Heart right ventricle (tissue), 16 donors: ENCODE results near the gene FRY. TPM values are rescaled to one million over a fixed set of nuclear protein-coding genes. Genes with fewer than 3 reads are reported as not detected.

Experiments used
- ATAC-seq, 8 donors: fragments of 200-7000 bp; cut with Tn5 transposase; one replicate each; pipeline ENCODE4 v1.9.1; 2020; ENCODE audit warnings: mild to moderate bottlenecking in 8 of 8, moderate library complexity in 8 of 8, moderate number of reproducible peaks in 1 of 8
- DNase-seq, 2 donors: peaks; one replicate each; pipeline ENCODE4 v3.0.0-alpha.2; 2020
- H3K27ac ChIP-seq, 10 donors: fragments of 200-600 bp; sonication (generic) in 2 of 10; one replicate each; pipeline versions ENCODE4 v1.5.0 to v1.8.0; 2020 to 2022; ENCODE audit warnings: mild to moderate bottlenecking in 3 of 10
- H3K27me3 ChIP-seq, 7 donors: fragments of 200-600 bp; one replicate each; pipeline ENCODE4 v1.8.0; 2021 to 2022; ENCODE audit warnings: mild to moderate bottlenecking in 2 of 7
- H3K36me3 ChIP-seq, 9 donors: fragments of 200-600 bp; sonication (generic) in 1 of 9; one replicate each; pipeline versions ENCODE4 v1.5.0 to v1.8.0; 2020 to 2022; ENCODE audit warnings: mild to moderate bottlenecking in 2 of 9
- H3K4me1 ChIP-seq, 9 donors: fragments of 200-600 bp; sonication (generic) in 1 of 9; one replicate each; pipeline versions ENCODE4 v1.5.0 to v1.8.0; 2020 to 2022; ENCODE audit warnings: mild to moderate bottlenecking in 4 of 9
- H3K4me3 ChIP-seq, 10 donors: fragments of 200-600 bp; sonication (generic) in 2 of 10; one replicate each; pipeline versions ENCODE4 v1.5.0 to v1.8.0; 2020 to 2022; ENCODE audit warnings: mild to moderate bottlenecking in 7 of 10, moderate library complexity in 2 of 10
- H3K9me3 ChIP-seq, 11 donors: fragments of 200-600 bp in 10 of 11; sonication (generic) in 2 of 11; one replicate each; pipeline versions ENCODE4 v1.5.0 to v1.8.0; 2013 to 2022; ENCODE audit warnings: mild to moderate bottlenecking in 2 of 11, control low read depth in 1 of 11, moderate library complexity in 1 of 11
- WGBS, 2 donors: extraction: QIAGEN DNeasy Blood & Tissue Kit; methylation state at CpG; one replicate each; pipeline ENCODE4 v1.1.7; 2013; ENCODE audit warnings: inconsistent platforms in 1 of 2; 5-methylcytosine and 5-hydroxymethylcytosine counted together
- intact Hi-C, 10 donors: fragments of 100-400 bp; cut with DNase I; formaldehyde crosslinking; loops; one replicate each; pipeline versions ENCODE4 v1.11.1 to v1.14.2; 2022
- polyA plus RNA-seq, 2 donors: library from polyadenylated mRNA; stranded (reverse); fragments of 200-250 nt; gene quantifications; one replicate each; pipeline ENCODE4 v1.2.3, GENCODE V29; 2013
- total RNA-seq, 10 donors: library from RNA; stranded (reverse); fragmentation: NEBNext Ultra II Directional in 3 of 10; extraction: Animal tissue kit (Norgen Biotek cat#: 25700) in 3 of 10; gene quantifications; one replicate each; pipeline versions ENCODE4 v1.2.1 to v1.2.4, GENCODE V29; 2021 to 2023
- TF ChIP-seq, protein P1 (sequence below), 9 donors: fragments of 200-600 bp; sonication (generic) in 2 of 9; IDR thresholded peaks; one replicate each; pipeline versions ENCODE4 v1.5.0 to v1.8.0; 2021 to 2022; ENCODE audit warnings: antibody characterized with exemption in 9 of 9, mild to moderate bottlenecking in 5 of 9, moderate library complexity in 1 of 9
- donor health status: Arrhythmogenic right ventricular cardiomyopathy.
- donor health status: ischemic (EF 13 %, LVEDD 7.1; RV severe dilation, severe dysfunction).
- donor health status: healthy with polysubstance abuse.
- donor health status: DM: no; HTN: yes; CAD: no.
- donor health status: DM: no; HTN: no; CAD: no.
- donor health status: ischemic (EF 25% LVEDD 6.9; RV normal size, moderate dysfunction).
- donor health status: ischemic (EF 25% LVEDD 5.7; RV mildly dilated, moderate dysfunction).
- donor health status: healthy.
- donor health status: DM: yes; HTN: yes; CAD: no.
- donor health status: Ischemic cardiomyopathy.
- donor health status: ischemic (EF 35%, LVEDD 5.7; RV mildly dilated, moderate dysfunction).
- donor health status: nonischemic (EF 11% LVEDD 7.7; RV severe dilation, severe dysfunction).
- donor health status: DM: yes; HTN: yes; CAD: no.
- donor health status: PGD.
- donor health status: ischemic (EF 29% LVEDD 5.4; RV normal size, mild dysfunction).
- donor health status: nonischemic (EF 23%, LVEDD 6.1; RV moderate dilation, normal function).

Gene FRY
- total and polyA plus RNA-seq, 12 donors: 24.9 to 268 (median 207) TPM

- ATAC-seq: no peak
- no peak overlapping the region for H3K4me3 ChIP-seq
- H3K27ac ChIP-seq: no peak overlapping the region
- no peak for DNase-seq
- no peaks in the 10 kb centered on the region for H3K9me3 ChIP-seq
- no peaks in the 10 kb centered on the region for H3K36me3 ChIP-seq
- peaks cover 3 to 45% (median 25%) of the 10 kb centered on the region in 9 donors for H3K4me1 ChIP-seq
- H3K27me3 ChIP-seq: no peaks in the 10 kb centered on the region
- TF ChIP-seq, protein P1, sequence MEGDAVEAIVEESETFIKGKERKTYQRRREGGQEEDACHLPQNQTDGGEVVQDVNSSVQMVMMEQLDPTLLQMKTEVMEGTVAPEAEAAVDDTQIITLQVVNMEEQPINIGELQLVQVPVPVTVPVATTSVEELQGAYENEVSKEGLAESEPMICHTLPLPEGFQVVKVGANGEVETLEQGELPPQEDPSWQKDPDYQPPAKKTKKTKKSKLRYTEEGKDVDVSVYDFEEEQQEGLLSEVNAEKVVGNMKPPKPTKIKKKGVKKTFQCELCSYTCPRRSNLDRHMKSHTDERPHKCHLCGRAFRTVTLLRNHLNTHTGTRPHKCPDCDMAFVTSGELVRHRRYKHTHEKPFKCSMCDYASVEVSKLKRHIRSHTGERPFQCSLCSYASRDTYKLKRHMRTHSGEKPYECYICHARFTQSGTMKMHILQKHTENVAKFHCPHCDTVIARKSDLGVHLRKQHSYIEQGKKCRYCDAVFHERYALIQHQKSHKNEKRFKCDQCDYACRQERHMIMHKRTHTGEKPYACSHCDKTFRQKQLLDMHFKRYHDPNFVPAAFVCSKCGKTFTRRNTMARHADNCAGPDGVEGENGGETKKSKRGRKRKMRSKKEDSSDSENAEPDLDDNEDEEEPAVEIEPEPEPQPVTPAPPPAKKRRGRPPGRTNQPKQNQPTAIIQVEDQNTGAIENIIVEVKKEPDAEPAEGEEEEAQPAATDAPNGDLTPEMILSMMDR (IDR thresholded peaks at IDR 0.05): no peak
- intact Hi-C loops: loop anchor here in 1 of 10 donors (10.0 kb wide), 1 partner anchor 158 kb away; no protein-coding TSS in a partner anchor
- 89 to 94% methylated on average over 3 of the region's 3 CpGs for WGBS, 2 donors
Measured at GRCh38 chr13:32002873-32003272, 28.7 kb upstream of the FRY start.

DNA sequence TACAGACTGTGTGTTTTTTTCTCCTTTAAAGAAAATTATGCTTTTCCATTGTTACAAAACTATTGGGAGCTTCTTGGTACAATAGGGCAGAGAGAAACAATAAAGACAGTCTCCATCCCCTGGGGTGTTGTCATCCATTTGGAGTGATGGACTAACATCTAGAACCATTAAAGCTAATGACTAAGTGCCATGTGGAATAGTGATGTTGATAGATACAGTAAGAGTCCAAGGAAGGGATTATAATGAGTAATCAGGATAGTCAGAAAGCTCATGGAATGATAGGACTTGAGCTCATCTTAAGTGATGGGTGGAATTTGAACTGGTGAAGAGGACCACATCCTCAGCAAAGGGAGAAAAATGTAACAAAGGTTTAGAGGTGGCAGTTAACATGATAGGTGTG lies 24.1 kb upstream of the FRY start:
- Histone ChIP-seq H3K9me3 (no peaks in the 10 kb centered on the region), H3K27ac (no peak overlapping the region), H3K4me3 (no peak overlapping the region), H3K27me3 (no peaks in the 10 kb centered on the region), H3K4me1 (peaks cover 0 to 31% (median 20%) of the 10 kb centered on the region in 9 donors), H3K36me3 (no peaks in the 10 kb centered on the region)
- ATAC-seq (no peak), DNase-seq (no peak)
- TF ChIP-seq, protein P1 (IDR thresholded peaks at IDR 0.05): no peak
- intact Hi-C loops: loop anchor here in 1 of 10 donors (5.0 to 10.0 kb wide), 2 partner anchors 90 to 163 kb away; no protein-coding TSS in a partner anchor

DNA sequence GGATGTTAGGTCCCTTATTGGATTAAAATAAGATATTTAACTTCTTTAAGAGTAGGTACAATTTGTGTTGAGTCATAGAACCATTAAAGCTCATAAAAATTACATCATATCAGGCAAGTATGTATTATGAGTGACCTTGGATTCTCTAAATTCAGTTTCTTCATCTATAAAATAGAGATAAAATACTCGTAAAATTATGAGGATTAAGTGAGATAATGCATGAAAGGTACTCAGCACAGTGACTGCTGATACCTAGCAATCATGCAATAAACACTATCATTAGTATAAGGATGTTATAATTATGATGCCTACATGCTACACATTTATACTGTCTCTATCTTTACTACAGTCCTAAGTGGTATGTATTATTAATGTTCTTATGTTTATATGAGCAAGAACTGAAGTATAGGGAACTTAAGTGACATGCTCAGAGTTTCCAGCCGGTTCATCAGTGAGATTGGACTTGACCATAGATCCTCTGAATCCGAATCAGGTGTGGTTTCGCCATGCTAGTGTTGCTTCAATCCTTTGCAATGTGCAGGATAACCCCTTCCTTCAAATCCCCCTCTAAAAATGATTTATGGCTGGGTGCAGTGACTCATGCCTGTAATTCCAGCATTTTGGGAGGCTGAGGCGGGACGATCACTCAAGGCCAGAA lies 22.9 kb upstream of the FRY start:
- WGBS, 2 donors: 96% methylated on average over 6 of the region's 6 CpGs
- Histone ChIP-seq H3K27me3 (no peaks in the 10 kb centered on the region), H3K4me3 (no peak overlapping the region), H3K4me1 (peaks cover 0 to 31% (median 20%) of the 10 kb centered on the region in 9 donors), H3K27ac (no peak overlapping the region), H3K9me3 (no peaks in the 10 kb centered on the region), H3K36me3 (no peaks in the 10 kb centered on the region)
- ATAC-seq (no peak), DNase-seq (no peak)
- TF ChIP-seq, protein P1 (IDR thresholded peaks at IDR 0.05): no peak
- intact Hi-C loops: loop anchor here in 1 of 10 donors (5.0 to 10.0 kb wide), 2 partner anchors 91 to 164 kb away; no protein-coding TSS in a partner anchor

GRCh38 chr13:32009362-32009761 lies 22.2 kb upstream of the FRY start:
- TF ChIP-seq, protein P1 (IDR thresholded peaks at IDR 0.05): no peak
- no peaks in the 10 kb centered on the region for H3K36me3 ChIP-seq
- H3K27me3 ChIP-seq: no peaks in the 10 kb centered on the region
- no peak overlapping the region for H3K4me3 ChIP-seq
- no peak overlapping the region for H3K27ac ChIP-seq
- H3K4me1 ChIP-seq: peaks cover 0 to 27% (median 18%) of the 10 kb centered on the region in 9 donors
- no peaks in the 10 kb centered on the region for H3K9me3 ChIP-seq
- ATAC-seq (peak in 2 of 8 donors; percentile 44 to 48), DNase-seq (no peak)
- 82 to 87% methylated on average over 5 of the region's 5 CpGs for WGBS, 2 donors
- intact Hi-C loops: loop anchor here in 1 of 10 donors (5.0 to 10.0 kb wide), 2 partner anchors 92 to 165 kb away; no protein-coding TSS in a partner anchor
